Measurements from ENCODE around the gene SCARF2.

DNA sequence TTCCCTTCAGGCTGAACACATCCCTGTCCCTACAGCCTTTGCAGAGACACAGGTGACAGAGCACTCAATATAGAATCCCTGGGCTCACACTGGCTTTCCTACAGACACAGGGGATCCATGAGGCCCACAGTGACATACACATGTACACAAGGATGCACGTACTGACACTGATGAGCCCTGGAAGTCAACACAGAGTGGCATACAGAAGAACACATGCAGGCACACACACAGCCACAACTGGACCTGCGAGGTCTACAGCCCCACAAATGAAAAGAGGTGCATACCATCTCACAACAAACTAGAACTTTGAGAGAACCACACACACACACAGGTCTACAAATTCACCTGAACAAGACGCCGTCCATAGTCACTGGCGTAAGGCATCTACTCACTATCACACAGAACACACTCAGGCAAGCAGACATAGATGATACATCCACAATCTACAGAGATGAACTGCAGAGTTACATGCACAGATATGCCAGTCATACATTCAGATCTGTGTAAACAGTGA, 47.2 kb downstream of the SCARF2 start:
- TF ChIP-seq CTCF (conservative IDR thresholded peaks at IDR 0.05; ENCODE audit: low read depth, low read length) (no peak), EZH2 (IDR thresholded peaks at IDR 0.05; ENCODE audit: borderline replicate concordance, low read depth, low read length, poor library complexity, severe bottlenecking) (no peak)
